ENCODE results near the gene ZNF200. TPM values are rescaled to one million over a fixed set of nuclear protein-coding genes. Genes with fewer than 3 reads are reported as not detected.
A peak's percentile ranks its signal among the peaks of the same experiment; 100 is the strongest.

ZNF200 gene, protein sequence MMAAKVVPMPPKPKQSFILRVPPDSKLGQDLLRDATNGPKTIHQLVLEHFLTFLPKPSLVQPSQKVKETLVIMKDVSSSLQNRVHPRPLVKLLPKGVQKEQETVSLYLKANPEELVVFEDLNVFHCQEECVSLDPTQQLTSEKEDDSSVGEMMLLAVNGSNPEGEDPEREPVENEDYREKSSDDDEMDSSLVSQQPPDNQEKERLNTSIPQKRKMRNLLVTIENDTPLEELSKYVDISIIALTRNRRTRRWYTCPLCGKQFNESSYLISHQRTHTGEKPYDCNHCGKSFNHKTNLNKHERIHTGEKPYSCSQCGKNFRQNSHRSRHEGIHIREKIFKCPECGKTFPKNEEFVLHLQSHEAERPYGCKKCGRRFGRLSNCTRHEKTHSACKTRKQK
- polyA plus RNA-seq (2012; ENCODE audit: insufficient read depth, insufficient read length, low read depth), result 7.9 TPM

DNA sequence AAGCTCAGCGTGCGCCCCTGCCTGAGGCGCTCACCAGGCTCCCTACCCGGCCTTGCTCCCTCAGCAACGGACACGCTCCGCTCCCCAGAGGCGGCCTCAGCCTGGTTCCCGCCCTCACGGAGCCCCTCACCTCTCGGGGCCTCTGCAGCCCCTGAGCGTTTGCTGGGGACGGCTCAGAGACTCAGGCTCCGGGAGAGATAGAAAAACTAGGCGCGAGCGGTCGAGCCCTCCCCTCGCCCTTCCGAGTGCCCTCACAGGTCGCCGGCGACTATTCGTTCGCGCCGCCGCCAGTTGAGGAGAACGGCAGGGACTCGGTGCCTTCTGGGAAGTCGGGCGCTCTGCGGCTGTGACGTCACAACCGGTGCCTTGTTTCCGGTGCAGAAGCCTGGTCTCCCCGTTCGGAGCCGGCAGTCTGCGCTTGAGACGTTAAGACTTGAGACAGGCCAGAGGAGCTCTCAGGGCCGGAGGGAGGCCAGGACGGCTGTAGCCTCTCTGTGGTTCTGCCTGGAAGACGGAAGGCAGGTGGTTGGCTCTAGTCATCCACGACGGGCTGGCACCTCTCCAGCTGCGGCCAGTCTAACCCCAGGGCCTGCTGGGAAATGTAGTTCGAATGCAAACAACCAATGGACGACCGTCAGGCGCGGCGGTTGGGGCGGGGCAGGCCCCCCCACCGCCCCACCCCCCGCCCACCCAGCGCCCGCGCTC, at the start of gene ZNF200:
Gene ZNF200, minus strand, starts transcription at position 302 of the 705 bp plus-strand sequence. CDS start 1,403 bp downstream, outside the sequence.
- Histone ChIP-seq H3K9me3 (no peaks in the 10 kb centered on the region), H3K4me3 (ENCODE audit: low read depth, low read length) (peak within 1 kb of the TSS; percentile 96), H3K27me3 (peaks cover 18% of the 10 kb centered on the region), H3K36me3 (peaks cover 25% of the 10 kb centered on the region), H3K4me1 (no peaks in the 10 kb centered on the region)
- TF ChIP-seq, protein P1, sequence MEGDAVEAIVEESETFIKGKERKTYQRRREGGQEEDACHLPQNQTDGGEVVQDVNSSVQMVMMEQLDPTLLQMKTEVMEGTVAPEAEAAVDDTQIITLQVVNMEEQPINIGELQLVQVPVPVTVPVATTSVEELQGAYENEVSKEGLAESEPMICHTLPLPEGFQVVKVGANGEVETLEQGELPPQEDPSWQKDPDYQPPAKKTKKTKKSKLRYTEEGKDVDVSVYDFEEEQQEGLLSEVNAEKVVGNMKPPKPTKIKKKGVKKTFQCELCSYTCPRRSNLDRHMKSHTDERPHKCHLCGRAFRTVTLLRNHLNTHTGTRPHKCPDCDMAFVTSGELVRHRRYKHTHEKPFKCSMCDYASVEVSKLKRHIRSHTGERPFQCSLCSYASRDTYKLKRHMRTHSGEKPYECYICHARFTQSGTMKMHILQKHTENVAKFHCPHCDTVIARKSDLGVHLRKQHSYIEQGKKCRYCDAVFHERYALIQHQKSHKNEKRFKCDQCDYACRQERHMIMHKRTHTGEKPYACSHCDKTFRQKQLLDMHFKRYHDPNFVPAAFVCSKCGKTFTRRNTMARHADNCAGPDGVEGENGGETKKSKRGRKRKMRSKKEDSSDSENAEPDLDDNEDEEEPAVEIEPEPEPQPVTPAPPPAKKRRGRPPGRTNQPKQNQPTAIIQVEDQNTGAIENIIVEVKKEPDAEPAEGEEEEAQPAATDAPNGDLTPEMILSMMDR (IDR thresholded peaks at IDR 0.05; ENCODE audit: low read depth, low read length), result no peak
- peak; percentile 95 for DNase-seq

DNA sequence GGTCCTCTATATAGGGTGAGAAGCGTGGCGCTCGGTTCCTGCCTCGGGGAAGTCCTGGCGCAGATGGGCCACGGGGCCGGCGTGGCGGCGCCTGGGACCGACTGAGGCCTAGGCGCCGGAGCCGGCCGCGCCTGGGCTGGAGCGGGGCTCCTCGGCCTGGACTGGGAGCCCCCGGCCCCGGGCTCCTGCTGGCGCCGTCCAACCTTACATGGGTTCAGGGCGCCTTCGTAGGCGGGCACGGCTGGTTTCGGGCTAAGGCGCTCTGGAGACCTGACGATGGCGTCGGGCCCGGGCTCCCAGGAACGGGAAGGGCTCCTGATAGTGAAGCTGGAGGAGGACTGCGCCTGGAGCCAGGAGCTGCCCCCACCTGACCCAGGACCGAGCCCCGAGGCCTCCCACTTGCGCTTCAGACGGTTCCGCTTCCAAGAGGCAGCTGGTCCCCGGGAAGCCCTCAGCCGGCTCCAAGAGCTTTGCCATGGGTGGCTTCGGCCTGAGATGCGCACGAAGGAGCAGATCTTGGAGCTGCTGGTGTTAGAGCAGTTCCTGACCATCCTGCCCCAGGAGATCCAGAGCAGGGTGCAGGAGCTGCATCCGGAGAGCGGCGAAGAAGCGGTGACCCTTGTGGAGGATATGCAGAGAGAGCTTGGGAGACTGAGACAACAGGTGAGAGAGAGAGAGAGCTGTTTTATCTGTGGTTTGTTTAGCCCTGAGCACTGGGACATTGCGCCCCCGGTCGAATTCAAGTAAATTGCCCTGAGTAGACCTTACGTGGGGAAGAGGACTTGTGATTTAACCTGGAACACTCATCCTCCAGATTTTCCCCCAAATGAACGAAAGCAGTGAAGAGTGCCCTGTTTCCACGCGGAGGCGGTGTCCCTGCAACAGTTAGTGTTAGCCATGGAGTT, 48.8 kb upstream of the ZNF200 start:
- H3K4me3 ChIP-seq (ENCODE audit: low read depth, low read length), result peak overlapping the region; percentile 99
- H3K4me1 ChIP-seq, result no peaks in the 10 kb centered on the region
- DNase-seq, result peak; percentile 19
- peaks cover 36% of the 10 kb centered on the region for H3K36me3 ChIP-seq
- H3K9me3 ChIP-seq, result no peaks in the 10 kb centered on the region
- no peaks in the 10 kb centered on the region for H3K27me3 ChIP-seq
- TF ChIP-seq, protein P1 (IDR thresholded peaks at IDR 0.05; ENCODE audit: low read depth, low read length), result no peak

DNA sequence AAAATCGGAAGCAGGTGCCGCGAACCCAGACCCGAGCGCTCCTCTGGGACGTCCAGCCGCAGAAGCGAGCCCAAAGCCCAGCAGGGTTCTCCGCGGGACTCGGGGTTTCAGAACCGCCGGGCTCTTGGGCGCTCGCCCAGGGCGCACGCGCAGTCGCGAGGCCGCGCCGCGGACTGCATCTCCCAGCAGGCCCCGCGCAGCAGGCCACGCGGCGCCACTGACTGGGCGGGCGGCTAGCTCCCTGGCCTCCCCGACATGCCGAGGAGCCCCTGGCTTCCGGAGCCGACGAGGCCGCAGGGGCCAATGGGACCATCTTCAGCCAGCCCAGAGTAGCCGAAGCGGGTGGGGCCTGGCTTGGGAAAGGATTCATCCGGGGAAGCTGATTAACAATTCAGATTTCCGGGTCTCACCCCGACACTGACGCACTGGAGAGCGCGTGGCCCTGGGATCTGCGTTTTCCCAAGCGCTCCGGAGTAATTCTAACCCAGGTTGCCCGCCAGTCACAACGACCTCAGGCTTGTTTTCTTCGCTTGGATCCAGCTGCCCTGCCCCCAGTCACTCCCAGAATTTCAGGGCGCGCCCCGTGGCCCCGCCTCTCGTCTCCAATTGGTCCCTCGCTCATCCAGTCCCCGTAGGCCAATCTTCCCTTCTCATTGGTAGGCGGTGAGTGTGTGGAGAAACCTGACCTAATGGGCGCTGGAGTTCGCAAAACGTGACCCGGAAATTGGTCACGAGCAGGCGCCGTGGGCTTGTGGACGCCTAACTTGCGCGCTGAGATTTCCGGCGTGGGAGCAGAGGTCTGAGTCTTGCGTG, 48.0 kb upstream of the ZNF200 start, which contains the start of gene ZNF263:
Gene ZNF263, plus strand, starts transcription at position 762 of the 813 bp plus-strand sequence. CDS start 328 bp downstream, outside the sequence.
- H3K9me3 ChIP-seq, result no peaks in the 10 kb centered on the region
- TF ChIP-seq, protein P1 (IDR thresholded peaks at IDR 0.05; ENCODE audit: low read depth, low read length), result no peak

DNA sequence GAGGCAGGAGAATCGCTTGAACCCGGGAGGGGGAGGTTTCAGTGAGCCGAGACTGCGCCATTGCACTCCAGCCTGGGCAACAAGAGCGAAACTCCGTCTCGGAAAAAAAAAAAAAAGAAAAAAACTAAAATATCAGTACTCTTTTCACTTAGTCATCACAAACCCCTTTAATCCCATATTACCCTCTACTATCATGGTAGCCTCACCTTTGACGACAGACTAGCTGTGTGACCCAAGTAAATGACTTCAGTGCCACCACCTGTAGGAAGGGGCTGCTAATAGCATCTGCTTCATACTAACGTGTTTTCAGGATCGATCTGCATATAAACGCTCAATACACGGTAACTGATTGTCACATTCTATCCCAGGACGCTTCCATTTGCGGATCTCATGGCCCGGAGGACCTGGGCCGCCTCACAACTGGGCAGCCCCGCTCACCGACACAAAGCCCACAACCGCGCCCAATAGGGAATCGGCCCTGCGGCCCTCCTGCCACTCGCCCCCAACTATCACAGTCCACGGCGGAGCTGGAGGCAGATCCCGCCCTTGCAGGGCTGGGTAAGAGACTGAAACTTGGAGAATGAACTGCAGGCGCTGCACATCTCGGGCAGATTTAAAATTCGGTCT, 47.3 kb upstream of the ZNF200 start:
- TF ChIP-seq, protein P1 (IDR thresholded peaks at IDR 0.05; ENCODE audit: low read depth, low read length), result no peak
- H3K27me3 ChIP-seq, result peaks cover 9% of the 10 kb centered on the region
- no peaks in the 10 kb centered on the region for H3K9me3 ChIP-seq
- no peaks in the 10 kb centered on the region for H3K4me1 ChIP-seq
- peak; percentile 85 for DNase-seq
- H3K4me3 ChIP-seq (ENCODE audit: low read depth, low read length), result peak overlapping the region; percentile 99
- H3K36me3 ChIP-seq, result peaks cover 27% of the 10 kb centered on the region

More for the DNA sequence above, 48.0 kb upstream of the ZNF200 start, which contains the start of gene ZNF263:
- Histone ChIP-seq H3K27me3 (peaks cover 3% of the 10 kb centered on the region), H3K4me3 (ENCODE audit: low read depth, low read length) (peak within 1 kb of the TSS; percentile 99), H3K4me1 (no peaks in the 10 kb centered on the region), H3K36me3 (peaks cover 28% of the 10 kb centered on the region)
- peak; percentile 97 for DNase-seq

Measured in BE2C (cell line).